HepG2 (cell line): Measurements from ENCODE around the gene RBL1. TPM values are rescaled to one million over a fixed set of nuclear protein-coding genes. Genes with fewer than 3 reads are reported as not detected.

ENCODE experiments used
- ATAD3A ChIP-seq: sonication (generic); formaldehyde crosslinking; IDR thresholded peaks from 2 replicates; pipeline ENCODE4 v1.4.0; 2020; ENCODE audit warnings: missing genetic modification reagents
- FUBP1 ChIP-seq: sonication (generic); formaldehyde crosslinking; IDR thresholded peaks from 2 replicates; pipeline ENCODE4 v1.5.1; 2020; ENCODE audit warnings: missing genetic modification reagents, mild to moderate bottlenecking, borderline replicate concordance
- IKZF1 ChIP-seq: fragments of 450-650 bp; IDR thresholded peaks from 2 replicates; pipeline ENCODE4 v1.7.1; 2016
- KDM4B ChIP-seq: sonication (generic); formaldehyde crosslinking; IDR thresholded peaks from 2 replicates; pipeline ENCODE4 v1.4.0; 2020; ENCODE audit warnings: missing genetic modification reagents
- KLF16 ChIP-seq, 2 experiments: sonication (generic) in 1 of 2; formaldehyde crosslinking in 1 of 2; IDR thresholded peaks; 2 replicates each; pipeline versions ENCODE4 v1.6.1 to v1.8.0; 2016 to 2023; ENCODE audit warnings: missing genetic modification reagents in 2 of 2, missing compliant biosample characterization in 1 of 2
- MIER3 ChIP-seq: IDR thresholded peaks from 2 replicates; pipeline ENCODE4 v1.6.1; 2016; ENCODE audit warnings: missing compliant biosample characterization, borderline replicate concordance
- NFIB ChIP-seq: sonication (generic); formaldehyde crosslinking; IDR thresholded peaks from 2 replicates; pipeline ENCODE4 v1.9.0; 2021; ENCODE audit warnings: missing genetic modification reagents, mild to moderate bottlenecking, borderline replicate concordance
- NFRKB ChIP-seq: fragments of 450-650 bp; IDR thresholded peaks from 2 replicates; pipeline ENCODE4 v1.6.1; 2017
- ONECUT2 ChIP-seq: sonication (generic); formaldehyde crosslinking; IDR thresholded peaks from 2 replicates; pipeline ENCODE4 v1.4.0; 2020; ENCODE audit warnings: missing genetic modification reagents
- PAWR ChIP-seq: sonication (generic); formaldehyde crosslinking; IDR thresholded peaks from 2 replicates; pipeline ENCODE4 v1.4.0; 2020; ENCODE audit warnings: missing genetic modification reagents, mild to moderate bottlenecking, borderline replicate concordance
- PAXIP1 ChIP-seq: sonication (generic); formaldehyde crosslinking; conservative IDR thresholded peaks from 2 replicates; pipeline ENCODE4 v1.4.0; 2020; ENCODE audit warnings: mild to moderate bottlenecking, missing genetic modification reagents, moderate library complexity
- POLR2A ChIP-seq, 2 experiments: IDR thresholded peaks; 2 replicates each; pipeline ENCODE4 v1.6.1; 2011; ENCODE audit warnings: low read depth in 2 of 2, low read length in 2 of 2, mild to moderate bottlenecking in 1 of 2, moderate library complexity in 1 of 2; ENCODE audit not compliant: insufficient read depth in 1 of 2
- PRPF4 ChIP-seq: fragments of 200-400 bp; formaldehyde crosslinking; IDR thresholded peaks from 2 replicates; pipeline ENCODE4 v1.6.1; 2016; ENCODE audit warnings: low read length, low read depth; ENCODE audit not compliant: poor library complexity, severe bottlenecking
- SP1 ChIP-seq, 2 experiments: fragments of 450-650 bp in 1 of 2; sonication (generic) in 1 of 2; formaldehyde crosslinking in 1 of 2; IDR thresholded peaks; 2 replicates each; pipeline versions ENCODE4 v1.4.0 to v1.6.1; 2016 to 2020; ENCODE audit warnings: missing genetic modification reagents in 1 of 2
- SRF ChIP-seq: IDR thresholded peaks from 2 replicates; pipeline ENCODE4 v1.6.1; 2011; ENCODE audit warnings: mild to moderate bottlenecking, low read depth, low read length, moderate library complexity
- ZBTB44 ChIP-seq: sonication (generic); formaldehyde crosslinking; IDR thresholded peaks from 2 replicates; pipeline ENCODE4 v1.4.0; 2020; ENCODE audit warnings: missing genetic modification reagents
- ZNF160 ChIP-seq: sonication (generic); formaldehyde crosslinking; IDR thresholded peaks from 2 replicates; pipeline ENCODE4 v1.8.0; 2022; ENCODE audit warnings: mild to moderate bottlenecking, inconsistent platforms, missing genetic modification reagents
- ZNF282 ChIP-seq: fragments of 450-650 bp; IDR thresholded peaks from 2 replicates; pipeline ENCODE4 v1.6.1; 2018; ENCODE audit not compliant: partially characterized antibody
- ZNF710 ChIP-seq: sonication (generic); formaldehyde crosslinking; IDR thresholded peaks from 2 replicates; pipeline ENCODE4 v1.5.0; 2020; ENCODE audit warnings: mild to moderate bottlenecking, missing genetic modification reagents, borderline replicate concordance
- polyA plus RNA-seq, 8 experiments: library from polyadenylated mRNA; depleted of rRNA in 3 of 8; stranded (reverse) in 7 of 8; unstranded in 1 of 8; fragments of >200 nt; fragmentation: Illumina TruSeq in 4 of 8; extraction: Trizol in 4 of 8; gene quantifications; 2 replicates each; pipeline versions ENCODE4 v1.2.1 to v1.2.3, GENCODE V29; 2011 to 2016; ENCODE audit warnings: low read depth in 4 of 8, missing spikeins in 1 of 8, mixed read lengths in 1 of 8; ENCODE audit not compliant: insufficient read depth in 1 of 8
- total RNA-seq, 5 experiments: library from RNA; depleted of rRNA; stranded (reverse); fragments of >200 nt; fragmentation: Illumina TruSeq; extraction: Trizol; gene quantifications; 2 replicates each; pipeline ENCODE4 v1.2.3, GENCODE V29; 2016; ENCODE audit warnings: low read depth in 1 of 5
- TF ChIP-seq, protein P1 (sequence below): sonication (generic); formaldehyde crosslinking; IDR thresholded peaks from 2 replicates; pipeline ENCODE4 v1.8.1; 2023; ENCODE audit warnings: missing genetic modification reagents, mild to moderate bottlenecking, borderline replicate concordance

The RBL1 gene
- total and polyA plus RNA-seq, 2 of the 13 experiments (the other 11 are each of a cell fraction or from before 2014, with no cell fraction given), result 6.0 to 27.5 TPM

- TF ChIP-seq PRPF4, result no peak
- TF ChIP-seq IKZF1, result no peak
- no peak for TF ChIP-seq NFIB
- peak; percentile 21 for TF ChIP-seq ZNF160
- 0 out of 2 replicates have a peak, but pooled peaks have one; percentile 76 for TF ChIP-seq PAWR (CRISPR knock-in tag)
- TF ChIP-seq PAXIP1 (CRISPR knock-in tag), result peak; percentile 57
- TF ChIP-seq NFRKB, result no peak
- TF ChIP-seq, protein P1, sequence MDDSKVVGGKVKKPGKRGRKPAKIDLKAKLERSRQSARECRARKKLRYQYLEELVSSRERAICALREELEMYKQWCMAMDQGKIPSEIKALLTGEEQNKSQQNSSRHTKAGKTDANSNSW, result no peak
- peak; percentile 38 for TF ChIP-seq ZNF710 (CRISPR knock-in tag)
- no peak for TF ChIP-seq FUBP1
- TF ChIP-seq ONECUT2 (CRISPR knock-in tag), result peak; percentile 61; the same call in 1 of the 2 replicates
- peak; percentile 83 to 95 for TF ChIP-seq POLR2A (IDR thresholded peaks at IDR 0.05; ENCODE audit: insufficient read depth in 1 of 2, low read depth in 2 of 2, low read length in 2 of 2)
- no peak for TF ChIP-seq SP1 (IDR thresholded peaks at IDR 0.05)
- peak; percentile 64; the same call in 1 of the 2 replicates for TF ChIP-seq SP1 (CRISPR knock-in tag; IDR thresholded peaks at IDR 0.05)
- peak in 1 of 2 experiments; percentile 79; a peak in 2 of 4 replicates for TF ChIP-seq KLF16 (CRISPR knock-in tag; IDR thresholded peaks at IDR 0.05)
- no peak for TF ChIP-seq SRF
- TF ChIP-seq MIER3, result peak; percentile 27; the same call in 1 of the 2 replicates
- TF ChIP-seq ATAD3A (CRISPR knock-in tag), result 0 out of 2 replicates have a peak, but pooled peaks have one; percentile 80
- 0 out of 2 replicates have a peak, but pooled peaks have one; percentile 37 for TF ChIP-seq KDM4B (CRISPR knock-in tag)
- no peak for TF ChIP-seq ZBTB44 (CRISPR knock-in tag)
- TF ChIP-seq ZNF282, result no peak
These were observed 144.4 kb downstream of the RBL1 start, which contains the start of gene SAMHD1 (continued) for GRCh38 chr20:36951198-36951978.
